Kidney (tissue), 14 donors: ENCODE measurements around the gene SLX4IP. TPM values are rescaled to one million over a fixed set of nuclear protein-coding genes. Genes with fewer than 3 reads are reported as not detected.

ENCODE experiments used
- DNase-seq, 5 donors: peaks; one replicate each; pipeline ENCODE4 v3.0.0-alpha.2; 2013 to 2020
- FAIRE-seq: peaks from 2 replicates; lab custom pipeline; 2012; peaks lifted over from hg19 to GRCh38; lab: Jason Lieb, UNC
- H3K27ac ChIP-seq, 2 donors: one replicate each; pipeline ENCODE4 v1.7.0; 2013; ENCODE audit warnings: low read depth in 2 of 2, low read length in 2 of 2, inconsistent platforms in 1 of 2
- H3K27me3 ChIP-seq: one replicate; pipeline ENCODE4 v1.7.1; 2013; ENCODE audit warnings: low read length, inconsistent platforms; ENCODE audit not compliant: control insufficient read depth, insufficient read depth
- H3K36me3 ChIP-seq, 3 donors: one replicate each; pipeline versions ENCODE4 v1.7.0 to v1.7.1; 2013; ENCODE audit warnings: low read length in 3 of 3, control low read depth in 1 of 3, inconsistent platforms in 1 of 3; ENCODE audit not compliant: insufficient read depth in 3 of 3, control insufficient read depth in 2 of 3
- H3K4me1 ChIP-seq, 3 donors: one replicate each; pipeline versions ENCODE4 v1.7.0 to v1.7.1; 2013; ENCODE audit warnings: low read length in 3 of 3, inconsistent platforms in 1 of 3, low read depth in 1 of 3; ENCODE audit not compliant: control insufficient read depth in 2 of 3, insufficient read depth in 2 of 3
- H3K4me3 ChIP-seq, 3 donors: one replicate each; pipeline versions ENCODE4 v1.7.0 to v1.8.1; 2013; ENCODE audit warnings: low read length in 3 of 3, control low read depth in 1 of 3, inconsistent platforms in 1 of 3
- H3K9ac ChIP-seq, 3 donors: one replicate each; pipeline versions ENCODE4 v1.7.0 to v1.7.1; 2013; ENCODE audit warnings: low read length in 3 of 3, control low read depth in 1 of 3, inconsistent platforms in 1 of 3
- H3K9me3 ChIP-seq, 3 donors: one replicate each; pipeline versions ENCODE4 v1.7.0 to v1.7.1; 2013; ENCODE audit warnings: low read length in 3 of 3, control low read depth in 1 of 3, inconsistent platforms in 1 of 3; ENCODE audit not compliant: control insufficient read depth in 2 of 3, insufficient read depth in 1 of 3
- CTCF ChIP-seq: IDR thresholded peaks from 3 replicates; pipeline ENCODE4 v1.5.1; 2012; ENCODE audit warnings: mild to moderate bottlenecking, moderate library complexity, borderline replicate concordance; ENCODE audit not compliant: insufficient read depth; ENCODE audit errors: extremely low read depth
- intact Hi-C: fragments of 100-400 bp; cut with DNase I; formaldehyde crosslinking; loops from one replicate; pipeline ENCODE4 v1.11.1; 2022
- polyA plus RNA-seq: library from polyadenylated mRNA; stranded (reverse); fragments of 350-450 nt; fragmentation: Illumina TruSeq; extraction: RNeasy Lipid Tissue Mini Kit (QIAGEN cat#74804); gene quantifications from one replicate; pipeline ENCODE4 v1.2.3, GENCODE V29; 2014; ENCODE audit warnings: low read depth, low replicate concordance; ENCODE audit not compliant: insufficient read depth
- total RNA-seq: library from RNA; stranded (reverse); fragmentation: NEBNext Ultra II Directional; extraction: Animal tissue kit (Norgen Biotek cat#: 25700); gene quantifications from one replicate; pipeline ENCODE4 v1.2.1, GENCODE V29; 2021
- donor health status: control.
- donor health status: control.
- donor health status: control.
- donor health status: control.
- donor health status: control.
- donor health status: DM: yes; HTN: yes; CAD: no.
- donor health status: Normal renal cell carcinoma (clear cell type).

The SLX4IP gene
- total and polyA plus RNA-seq, 2 donors from 2014 or later: 2.6 to 7.6 TPM

GRCh38 chr20:10497283-10497682 is 62.2 kb downstream of the SLX4IP start:
- no peak for FAIRE-seq

GRCh38 chr20:10497791-10498190 is 62.7 kb downstream of the SLX4IP start:
- no peak overlapping the region for H3K27ac ChIP-seq
- FAIRE-seq: no peak

More at GRCh38 chr20:10497283-10497682, 62.2 kb downstream of the SLX4IP start:
- Histone ChIP-seq H3K36me3 (no peaks in the 10 kb centered on the region), H3K9ac (no peak overlapping the region), H3K27ac (no peak overlapping the region), H3K4me3 (no peak overlapping the region), H3K9me3 (no peaks in the 10 kb centered on the region), H3K27me3 (no peaks in the 10 kb centered on the region), H3K4me1 (peaks cover 0 to under 1% (median 0%) of the 10 kb centered on the region in 3 donors)
- DNase-seq: no peak
- TF ChIP-seq CTCF: no peak
- intact Hi-C loops: no loop called here

GRCh38 chr20:10498200-10498599 is 63.1 kb downstream of the SLX4IP start:
- TF ChIP-seq CTCF: no peak
- DNase-seq (no peak), FAIRE-seq (no peak)
- H3K27me3 ChIP-seq: no peaks in the 10 kb centered on the region
- no peaks in the 10 kb centered on the region for H3K9me3 ChIP-seq
- no peak overlapping the region for H3K27ac ChIP-seq
- H3K36me3 ChIP-seq: no peaks in the 10 kb centered on the region
- intact Hi-C loops: no loop called here
- H3K4me3 ChIP-seq: no peak overlapping the region
- no peak overlapping the region for H3K9ac ChIP-seq
- peaks cover 0 to 2% (median 0%) of the 10 kb centered on the region in 3 donors for H3K4me1 ChIP-seq

More at GRCh38 chr20:10497791-10498190, 62.7 kb downstream of the SLX4IP start:
- TF ChIP-seq CTCF: no peak
- Histone ChIP-seq H3K9me3 (no peaks in the 10 kb centered on the region), H3K36me3 (no peaks in the 10 kb centered on the region), H3K9ac (no peak overlapping the region), H3K4me1 (peaks cover 0 to 2% (median 0%) of the 10 kb centered on the region in 3 donors), H3K4me3 (no peak overlapping the region), H3K27me3 (no peaks in the 10 kb centered on the region)
- DNase-seq: no peak
- intact Hi-C loops: no loop called here

GRCh38 chr20:10501402-10501801 is 66.3 kb downstream of the SLX4IP start:
- Histone ChIP-seq H3K9me3 (no peaks in the 10 kb centered on the region), H3K4me3 (no peak overlapping the region), H3K9ac (no peak overlapping the region), H3K36me3 (no peaks in the 10 kb centered on the region), H3K27ac (no peak overlapping the region), H3K27me3 (no peaks in the 10 kb centered on the region), H3K4me1 (peaks cover 0 to 7% (median 4%) of the 10 kb centered on the region in 3 donors)
- intact Hi-C loops: no loop called here
- TF ChIP-seq CTCF: no peak
- DNase-seq: no peak
- FAIRE-seq: no peak
